K562 (cell line): ENCODE measurements around the gene PRXL2A.

Experiments used
- CCAR2 ChIP-seq: fragments of 200-400 bp; formaldehyde crosslinking; IDR thresholded peaks from 2 replicates; pipeline ENCODE4 v1.6.1; 2017; ENCODE audit warnings: mild to moderate bottlenecking, low read depth, low read length
- FOXM1 ChIP-seq, 2 experiments: fragments of 450-650 bp in 1 of 2; sonication (generic) in 1 of 2; formaldehyde crosslinking in 1 of 2; IDR thresholded peaks; 2 replicates each; pipeline versions ENCODE4 v1.6.1 to v1.9.0; 2017 to 2022; ENCODE audit warnings: low read depth in 2 of 2, mild to moderate bottlenecking in 2 of 2, missing genetic modification reagents in 1 of 2, moderate library complexity in 1 of 2
- MCM7 ChIP-seq, 2 experiments: fragments of 450-650 bp; IDR thresholded peaks; 2 replicates each; pipeline ENCODE4 v1.6.1; 2016 to 2018
- POLR2A ChIP-seq: fragments of 450-650 bp; conservative IDR thresholded peaks from 2 replicates; pipeline ENCODE4 v1.6.1; 2016
- USF1 ChIP-seq: sonication (generic); formaldehyde crosslinking; IDR thresholded peaks from 2 replicates; pipeline ENCODE4 v1.9.0; 2022; ENCODE audit warnings: mild to moderate bottlenecking, missing genetic modification reagents
- TF ChIP-seq, protein P1 (sequence below): sonication (generic); formaldehyde crosslinking; IDR thresholded peaks from 2 replicates; pipeline ENCODE4 v1.8.0; 2022; ENCODE audit warnings: missing genetic modification reagents, mild to moderate bottlenecking, borderline replicate concordance
- TF ChIP-seq, protein P2 (sequence below): fragments of 250-450 bp; sonication (Bioruptor Pico); IDR thresholded peaks from 2 replicates; pipeline ENCODE4 v1.8.0; 2021; ENCODE audit warnings: borderline replicate concordance, mild to moderate bottlenecking, moderate library complexity; ENCODE audit not compliant: poor library complexity, severe bottlenecking

DNA sequence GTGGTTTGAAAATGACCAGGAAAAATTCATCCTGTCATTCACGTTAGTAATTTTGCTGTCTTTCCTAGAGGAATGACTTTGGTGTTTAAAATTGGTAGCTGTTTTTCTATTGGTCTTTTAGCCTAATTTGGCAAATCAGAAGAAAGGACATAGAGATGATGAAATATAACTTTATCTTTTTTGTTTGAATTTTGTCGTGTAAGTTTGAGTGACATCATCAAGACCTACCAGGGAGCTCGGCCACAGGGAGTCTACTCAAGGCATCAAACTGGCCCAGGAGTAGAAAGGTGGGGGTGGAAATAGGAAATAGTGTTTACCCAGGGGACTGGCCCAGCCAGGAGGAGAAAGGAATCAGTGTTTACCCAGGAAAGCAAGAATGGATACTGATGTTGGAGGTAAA lies 24.8 kb downstream of the PRXL2A start:
- TF ChIP-seq, protein P1, sequence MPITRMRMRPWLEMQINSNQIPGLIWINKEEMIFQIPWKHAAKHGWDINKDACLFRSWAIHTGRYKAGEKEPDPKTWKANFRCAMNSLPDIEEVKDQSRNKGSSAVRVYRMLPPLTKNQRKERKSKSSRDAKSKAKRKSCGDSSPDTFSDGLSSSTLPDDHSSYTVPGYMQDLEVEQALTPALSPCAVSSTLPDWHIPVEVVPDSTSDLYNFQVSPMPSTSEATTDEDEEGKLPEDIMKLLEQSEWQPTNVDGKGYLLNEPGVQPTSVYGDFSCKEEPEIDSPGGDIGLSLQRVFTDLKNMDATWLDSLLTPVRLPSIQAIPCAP (CRISPR knock-in tag): no peak
- TF ChIP-seq CCAR2 (no peak), USF1 (CRISPR knock-in tag) (no peak), MCM7 (IDR thresholded peaks at IDR 0.05) (no peak), FOXM1 (IDR thresholded peaks at IDR 0.05; ENCODE audit: low read depth) (no peak), FOXM1 (CRISPR knock-in tag; IDR thresholded peaks at IDR 0.05; ENCODE audit: low read depth) (no peak), POLR2A (no peak)
- TF ChIP-seq, protein P2, sequence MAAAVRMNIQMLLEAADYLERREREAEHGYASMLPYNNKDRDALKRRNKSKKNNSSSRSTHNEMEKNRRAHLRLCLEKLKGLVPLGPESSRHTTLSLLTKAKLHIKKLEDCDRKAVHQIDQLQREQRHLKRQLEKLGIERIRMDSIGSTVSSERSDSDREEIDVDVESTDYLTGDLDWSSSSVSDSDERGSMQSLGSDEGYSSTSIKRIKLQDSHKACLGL (CRISPR knock-in tag): no peak
